Right atrium auricular region (tissue), 2 donors: Measurements from ENCODE around the gene C7orf25. TPM values are rescaled to one million over a fixed set of nuclear protein-coding genes. Genes with fewer than 3 reads are reported as not detected.

ENCODE experiments used
- DNase-seq: peaks from one replicate; pipeline ENCODE4 v3.0.0-alpha.2; 2019; ENCODE audit warnings: low spot score
- H3K27ac ChIP-seq, 2 donors: fragments of 200-600 bp; sonication (generic); 1 replicate in 1 of 2; 2 replicates in 1 of 2; pipeline ENCODE4 v1.5.1; 2016 to 2019
- H3K27me3 ChIP-seq, 2 donors: fragments of 200-600 bp; sonication (generic); one replicate each; pipeline versions ENCODE4 v1.5.1 to v1.6.0; 2017 to 2019
- H3K36me3 ChIP-seq: fragments of 200-600 bp; sonication (generic); one replicate; pipeline ENCODE4 v1.5.1; 2016
- H3K4me1 ChIP-seq, 2 donors: fragments of 200-600 bp; sonication (generic); one replicate each; pipeline versions ENCODE4 v1.5.1 to v1.6.0; 2017 to 2019
- H3K4me3 ChIP-seq, 2 donors: fragments of 200-600 bp; sonication (generic); 1 replicate in 1 of 2; 2 replicates in 1 of 2; pipeline ENCODE4 v1.5.1; 2017 to 2019; ENCODE audit warnings: mild to moderate bottlenecking in 1 of 2, moderate library complexity in 1 of 2
- H3K9me3 ChIP-seq, 2 donors: fragments of 200-600 bp; sonication (generic); one replicate each; pipeline ENCODE4 v1.5.1; 2019
- total RNA-seq, 2 donors: library from RNA; depleted of rRNA; stranded (reverse); fragments of >200 nt; gene quantifications; one replicate each; pipeline ENCODE4 v1.1.0, GENCODE V29; 2016
- TF ChIP-seq, protein P1 (sequence below), 2 donors: fragments of 200-600 bp; sonication (generic); IDR thresholded peaks; one replicate each; pipeline ENCODE4 v1.5.1; 2019; ENCODE audit warnings: antibody characterized with exemption in 2 of 2

Gene C7orf25
- total RNA-seq, 2 donors from 2014 or later: 4.4 to 10.6 TPM

DNA sequence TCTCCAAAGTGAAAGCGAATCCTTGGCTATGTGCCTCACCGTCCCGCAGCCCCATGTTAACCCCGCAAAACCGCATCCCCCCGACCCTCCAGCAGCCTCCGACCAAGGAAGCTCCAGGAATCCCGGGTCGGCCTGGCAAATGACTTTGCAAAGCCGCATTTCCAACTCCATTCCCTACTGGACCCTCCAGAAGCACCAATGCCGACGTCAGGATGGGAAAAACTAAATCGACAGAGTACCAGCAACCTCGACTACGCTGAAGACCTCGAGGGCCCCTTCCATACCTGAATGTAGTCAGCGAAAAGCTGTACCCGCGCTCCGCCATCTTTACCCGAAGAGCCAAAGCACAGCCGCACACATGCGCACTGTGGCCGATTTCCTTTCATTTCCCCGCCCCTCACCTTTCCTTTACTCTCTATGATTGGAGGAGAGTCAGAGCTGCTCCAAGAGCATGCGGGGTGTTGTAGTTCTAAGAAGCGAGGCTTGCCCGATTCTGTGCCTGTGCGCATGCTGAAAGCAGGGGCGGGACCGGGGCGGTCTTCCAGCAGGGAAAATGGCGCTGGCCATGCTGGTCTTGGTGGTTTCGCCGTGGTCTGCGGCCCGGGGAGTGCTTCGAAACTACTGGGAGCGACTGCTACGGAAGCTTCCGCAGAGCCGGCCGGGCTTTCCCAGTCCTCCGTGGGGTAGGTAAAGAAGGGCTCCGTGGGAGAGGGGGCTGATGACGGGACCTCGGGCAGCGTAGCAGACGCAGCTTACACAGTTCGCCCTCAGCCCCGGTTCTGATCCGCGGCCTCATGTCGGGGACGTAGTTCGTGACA is 20.2 kb upstream of the C7orf25 start, which contains the start of the genes MRPL32 and PSMA2:
MRPL32 (plus strand) TSS at position 543 of the 818 bp plus-strand sequence; CDS start at position 554, 11 bp downstream.
PSMA2 (minus strand) TSS at position 341 of the 818 bp plus-strand sequence; CDS start at position 325, 16 bp downstream.
- H3K27ac ChIP-seq: peak within 1 kb of the TSS; percentile 72 to 84
- H3K9me3 ChIP-seq: no peaks in the 10 kb centered on the region
- DNase-seq: peak; percentile 97
- no peaks in the 10 kb centered on the region for H3K27me3 ChIP-seq
- TF ChIP-seq, protein P1, sequence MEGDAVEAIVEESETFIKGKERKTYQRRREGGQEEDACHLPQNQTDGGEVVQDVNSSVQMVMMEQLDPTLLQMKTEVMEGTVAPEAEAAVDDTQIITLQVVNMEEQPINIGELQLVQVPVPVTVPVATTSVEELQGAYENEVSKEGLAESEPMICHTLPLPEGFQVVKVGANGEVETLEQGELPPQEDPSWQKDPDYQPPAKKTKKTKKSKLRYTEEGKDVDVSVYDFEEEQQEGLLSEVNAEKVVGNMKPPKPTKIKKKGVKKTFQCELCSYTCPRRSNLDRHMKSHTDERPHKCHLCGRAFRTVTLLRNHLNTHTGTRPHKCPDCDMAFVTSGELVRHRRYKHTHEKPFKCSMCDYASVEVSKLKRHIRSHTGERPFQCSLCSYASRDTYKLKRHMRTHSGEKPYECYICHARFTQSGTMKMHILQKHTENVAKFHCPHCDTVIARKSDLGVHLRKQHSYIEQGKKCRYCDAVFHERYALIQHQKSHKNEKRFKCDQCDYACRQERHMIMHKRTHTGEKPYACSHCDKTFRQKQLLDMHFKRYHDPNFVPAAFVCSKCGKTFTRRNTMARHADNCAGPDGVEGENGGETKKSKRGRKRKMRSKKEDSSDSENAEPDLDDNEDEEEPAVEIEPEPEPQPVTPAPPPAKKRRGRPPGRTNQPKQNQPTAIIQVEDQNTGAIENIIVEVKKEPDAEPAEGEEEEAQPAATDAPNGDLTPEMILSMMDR (IDR thresholded peaks at IDR 0.05): no peak
- H3K36me3 ChIP-seq: peaks cover 16% of the 10 kb centered on the region
- H3K4me3 ChIP-seq: peak within 1 kb of the TSS; percentile 82 to 93
- peaks cover 0 to 42% of the 10 kb centered on the region in 2 donors for H3K4me1 ChIP-seq

DNA sequence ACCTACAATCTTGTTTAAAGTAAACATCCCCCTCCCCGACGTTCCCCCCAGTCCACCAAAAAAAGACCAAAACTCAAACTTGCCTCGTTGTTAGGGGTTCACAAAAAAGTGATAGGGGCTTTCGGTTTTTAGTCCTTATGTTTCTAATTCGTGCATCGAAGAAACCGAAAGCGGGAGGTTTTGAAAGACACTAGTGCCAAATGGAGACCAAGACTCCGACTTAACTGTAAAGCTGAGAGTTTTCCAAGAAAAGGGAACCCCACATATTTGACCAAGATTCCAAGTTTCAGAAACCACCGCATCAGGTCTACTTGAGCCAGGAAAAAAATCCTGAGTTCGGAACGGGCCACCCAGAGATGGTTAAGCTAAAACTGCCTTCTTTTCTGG is 19.6 kb upstream of the C7orf25 start:
- Histone ChIP-seq H3K4me1 (peaks cover 0 to 42% of the 10 kb centered on the region in 2 donors), H3K36me3 (peaks cover 22% of the 10 kb centered on the region), H3K4me3 (peak overlapping the region; percentile 82 to 93), H3K27ac (peak overlapping the region; percentile 72 to 84), H3K9me3 (no peaks in the 10 kb centered on the region), H3K27me3 (no peaks in the 10 kb centered on the region)
- DNase-seq: no peak
- TF ChIP-seq, protein P1 (IDR thresholded peaks at IDR 0.05): no peak

DNA sequence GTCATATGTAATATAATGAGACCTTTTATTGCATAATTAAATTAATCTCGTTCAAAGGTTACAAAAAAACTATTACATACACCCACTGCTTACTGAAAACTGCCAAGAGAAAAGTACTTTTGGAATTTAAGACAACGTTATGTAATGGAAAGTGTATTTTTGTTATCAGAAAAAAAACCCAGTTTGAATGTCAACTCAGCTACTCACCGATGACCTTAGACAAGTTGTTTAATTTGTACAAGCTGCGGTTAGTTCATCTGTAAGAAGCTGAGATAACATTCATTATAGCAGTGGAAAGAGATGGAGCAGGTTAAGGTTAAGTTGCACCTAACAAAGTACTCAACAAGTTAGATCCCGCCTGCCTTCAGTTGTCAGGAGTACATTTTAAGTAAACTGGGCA is 19.0 kb upstream of the C7orf25 start:
- TF ChIP-seq, protein P1 (IDR thresholded peaks at IDR 0.05): no peak
- Histone ChIP-seq H3K27ac (no peak overlapping the region), H3K9me3 (no peaks in the 10 kb centered on the region), H3K27me3 (no peaks in the 10 kb centered on the region), H3K4me1 (peaks cover 0 to 42% of the 10 kb centered on the region in 2 donors), H3K4me3 (peak overlapping the region; percentile 82 to 93), H3K36me3 (peaks cover 22% of the 10 kb centered on the region)
- no peak for DNase-seq

DNA sequence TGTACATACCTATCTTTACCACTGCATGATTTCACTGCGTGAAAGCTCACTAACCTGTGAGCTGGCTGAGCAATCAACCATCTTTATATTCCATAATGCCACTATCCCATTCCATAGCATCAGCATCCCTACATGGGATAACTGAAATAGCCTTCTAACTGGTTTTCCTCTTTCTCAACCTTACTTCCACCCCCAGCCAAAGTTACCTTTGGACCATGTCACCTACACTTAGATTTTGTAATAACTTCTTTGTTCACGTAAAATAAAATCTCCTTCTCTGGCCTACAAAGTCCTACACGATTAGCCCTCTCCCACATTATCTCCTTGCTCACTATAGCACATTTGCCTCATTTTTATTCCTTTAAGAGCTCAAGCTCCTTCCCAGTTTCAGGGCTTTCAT is 17.6 kb upstream of the C7orf25 start:
- Histone ChIP-seq H3K36me3 (peaks cover 23% of the 10 kb centered on the region), H3K4me3 (no peak overlapping the region), H3K27ac (no peak overlapping the region), H3K27me3 (no peaks in the 10 kb centered on the region), H3K4me1 (peaks cover 0 to 41% of the 10 kb centered on the region in 2 donors), H3K9me3 (no peaks in the 10 kb centered on the region)
- TF ChIP-seq, protein P1 (IDR thresholded peaks at IDR 0.05): no peak
- no peak for DNase-seq

DNA sequence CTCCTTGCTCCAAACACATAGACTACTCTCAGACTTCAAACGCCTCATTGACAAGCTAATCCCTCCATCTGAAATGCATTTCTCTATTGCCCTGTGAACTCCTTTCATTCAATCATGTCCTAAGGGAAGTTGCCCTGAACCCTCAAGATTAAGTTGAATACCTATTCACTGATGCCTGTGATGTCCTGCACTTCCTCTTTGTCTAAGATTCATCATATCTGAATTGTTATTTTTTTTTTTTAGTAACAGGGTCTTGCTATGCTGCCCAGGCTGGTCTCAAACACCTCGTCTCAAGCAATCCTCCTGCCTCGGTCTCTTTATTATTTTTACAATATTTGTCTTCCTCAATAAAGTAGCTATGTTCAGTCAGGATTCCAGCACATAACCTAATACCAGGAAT is 16.9 kb upstream of the C7orf25 start:
- peaks cover 28% of the 10 kb centered on the region for H3K36me3 ChIP-seq
- H3K27me3 ChIP-seq: no peaks in the 10 kb centered on the region
- H3K4me3 ChIP-seq: no peak overlapping the region
- H3K27ac ChIP-seq: no peak overlapping the region
- no peaks in the 10 kb centered on the region for H3K9me3 ChIP-seq
- H3K4me1 ChIP-seq: peaks cover 0 to 36% of the 10 kb centered on the region in 2 donors
- no peak for DNase-seq
- TF ChIP-seq, protein P1 (IDR thresholded peaks at IDR 0.05): no peak
